Right cardiac atrium (tissue), 5 donors: ENCODE results near the gene MAMLD1. TPM values are rescaled to one million over a fixed set of nuclear protein-coding genes. Genes with fewer than 3 reads are reported as not detected.

ENCODE experiments used
- ATAC-seq, 2 donors: fragments of 200-7000 bp; cut with Tn5 transposase; one replicate each; pipeline versions ENCODE4 v1.8.0 to v1.9.1; 2020; ENCODE audit warnings: moderate library complexity in 2 of 2, mild to moderate bottlenecking in 1 of 2
- DNase-seq, 3 donors: peaks; one replicate each; pipeline ENCODE4 v3.0.0-alpha.2; 2020
- H3K27ac ChIP-seq: one replicate; pipeline ENCODE4 v1.5.1; 2013; ENCODE audit warnings: mild to moderate bottlenecking, low read length, control low read depth, moderate library complexity
- H3K27me3 ChIP-seq: one replicate; pipeline ENCODE4 v1.6.1; 2013; ENCODE audit not compliant: control insufficient read depth, insufficient read depth
- H3K4me1 ChIP-seq: one replicate; pipeline ENCODE4 v1.6.1; 2013; ENCODE audit warnings: low read length; ENCODE audit not compliant: control insufficient read depth, insufficient read depth
- H3K4me3 ChIP-seq: one replicate; pipeline ENCODE4 v1.5.1; 2013; ENCODE audit warnings: low read length, control low read depth
- H3K9me3 ChIP-seq: one replicate; pipeline ENCODE4 v1.6.1; 2013; ENCODE audit warnings: low read length; ENCODE audit not compliant: control insufficient read depth
- WGBS: extraction: QIAGEN DNeasy Blood & Tissue Kit; methylation state at CpG from one replicate; pipeline ENCODE4 v1.1.7; 2013; 5-methylcytosine and 5-hydroxymethylcytosine counted together
- intact Hi-C, 4 donors: fragments of 100-400 bp; cut with DNase I; formaldehyde crosslinking; loops; one replicate each; pipeline versions ENCODE4 v1.11.0 to v1.14.0; 2022 to 2023
- polyA plus RNA-seq: library from polyadenylated mRNA; stranded (reverse); fragments of 200-250 nt; gene quantifications from one replicate; pipeline ENCODE4 v1.2.3, GENCODE V29; 2013
- total RNA-seq, 4 donors: library from RNA; stranded (reverse); fragmentation: NEBNext Ultra II Directional; extraction: Animal tissue kit (Norgen Biotek cat#: 25700); gene quantifications; one replicate each; pipeline ENCODE4 v1.2.1, GENCODE V29; 2021
- donor health status: healthy with polysubstance abuse.
- donor health status: DM: no; HTN: yes; CAD: no.
- donor health status: DM: no; HTN: no; CAD: no.
- donor health status: DM: no; HTN: yes; CAD: no; lungs with severe emphysema.
- donor health status: DM: yes; HTN: yes; CAD: no.

Gene MAMLD1
- total and polyA plus RNA-seq, 5 donors, result 1.3 to 3.1 (median 2.6) TPM

DNA sequence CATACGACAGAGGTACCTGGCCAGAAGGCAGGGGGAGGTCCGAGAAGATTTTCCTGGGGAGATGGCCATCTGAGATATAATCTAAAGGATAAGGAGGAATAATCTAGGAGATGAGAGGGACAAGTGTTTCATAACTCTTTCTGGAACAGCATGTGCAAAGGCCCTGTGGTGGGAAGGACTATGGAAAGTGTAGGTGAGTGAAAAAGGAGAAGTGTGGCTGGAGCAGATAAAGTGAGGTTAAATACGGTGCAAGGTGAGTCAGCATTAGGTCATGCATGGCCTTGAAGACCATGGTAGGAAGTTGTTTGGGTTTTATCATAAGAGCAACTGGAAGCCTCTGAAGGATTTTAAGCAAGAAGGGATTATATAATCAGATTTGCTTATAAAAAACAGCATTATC is 170.7 kb downstream of the MAMLD1 start:
- H3K4me1 ChIP-seq, result no peaks in the 10 kb centered on the region
- intact Hi-C loops, result no loop called here
- H3K9me3 ChIP-seq, result no peaks in the 10 kb centered on the region
- WGBS, result 79% methylated on average over 3 of the region's 3 CpGs
- H3K27me3 ChIP-seq, result no peaks in the 10 kb centered on the region
- DNase-seq, result no peak
- no peak for ATAC-seq
- no peak overlapping the region for H3K4me3 ChIP-seq
- H3K27ac ChIP-seq, result no peak overlapping the region

DNA sequence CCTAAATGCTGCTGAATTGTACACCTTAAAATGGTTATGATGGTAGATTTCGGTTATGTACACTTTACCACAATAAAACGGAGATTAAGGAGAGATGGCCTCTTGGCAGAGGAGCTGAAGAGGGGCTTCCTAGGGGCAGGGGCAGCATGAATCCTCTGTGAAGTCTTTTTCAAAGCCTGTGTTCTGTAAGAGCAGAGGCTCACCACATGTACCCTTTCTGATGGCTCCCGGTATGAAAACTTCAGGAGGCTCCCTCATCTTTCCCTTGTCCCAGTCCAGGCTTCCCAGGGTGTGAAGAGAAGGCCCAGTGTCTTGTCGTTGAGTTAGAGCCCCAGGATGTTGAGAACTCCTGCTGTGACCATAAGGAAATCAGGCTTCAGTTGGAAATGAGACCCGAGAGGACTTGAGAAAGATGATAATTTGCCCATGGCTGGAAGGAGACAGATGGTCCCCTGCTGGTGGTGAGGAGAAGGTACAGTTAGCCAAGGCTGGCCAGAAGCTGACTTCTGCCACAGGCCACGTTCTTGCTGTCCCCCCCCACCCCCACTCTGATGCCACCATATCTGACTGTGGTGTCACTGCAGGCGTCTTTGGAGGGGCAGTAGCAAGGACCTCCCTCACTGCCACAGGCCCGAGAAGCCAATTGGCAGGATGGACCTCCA is 173.5 kb downstream of the MAMLD1 start:
- intact Hi-C loops, result no loop called here
- Histone ChIP-seq H3K9me3 (no peaks in the 10 kb centered on the region), H3K27ac (no peak overlapping the region), H3K4me1 (no peaks in the 10 kb centered on the region), H3K4me3 (no peak overlapping the region), H3K27me3 (no peaks in the 10 kb centered on the region)
- ATAC-seq (no peak), DNase-seq (no peak)
- WGBS, result 74% methylated on average over 8 of the region's 8 CpGs

DNA sequence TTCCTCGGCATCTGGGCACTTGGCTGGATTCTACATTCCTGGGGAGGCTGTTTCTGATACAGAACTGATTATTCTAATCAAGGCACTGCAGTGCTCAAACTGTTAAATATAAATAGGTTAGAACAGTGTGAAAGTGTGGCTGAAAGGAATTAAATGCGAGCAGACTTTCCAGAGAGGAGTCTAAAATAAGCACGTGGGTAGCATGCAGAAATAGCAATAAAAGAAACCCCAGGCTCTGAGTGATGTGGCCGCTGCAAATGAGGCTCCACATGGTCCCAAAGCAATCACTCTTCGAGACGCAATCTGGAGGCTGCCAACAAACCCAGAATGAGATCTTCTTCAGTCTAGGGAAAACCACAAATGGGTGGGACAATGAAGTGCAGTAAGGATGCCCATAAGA is 174.7 kb downstream of the MAMLD1 start:
- Histone ChIP-seq H3K27ac (no peak overlapping the region), H3K4me3 (no peak overlapping the region), H3K4me1 (no peaks in the 10 kb centered on the region), H3K27me3 (no peaks in the 10 kb centered on the region), H3K9me3 (no peaks in the 10 kb centered on the region)
- 47% methylated on average over 6 of the region's 6 CpGs for WGBS
- intact Hi-C loops, result no loop called here
- DNase-seq (no peak), ATAC-seq (no peak)

DNA sequence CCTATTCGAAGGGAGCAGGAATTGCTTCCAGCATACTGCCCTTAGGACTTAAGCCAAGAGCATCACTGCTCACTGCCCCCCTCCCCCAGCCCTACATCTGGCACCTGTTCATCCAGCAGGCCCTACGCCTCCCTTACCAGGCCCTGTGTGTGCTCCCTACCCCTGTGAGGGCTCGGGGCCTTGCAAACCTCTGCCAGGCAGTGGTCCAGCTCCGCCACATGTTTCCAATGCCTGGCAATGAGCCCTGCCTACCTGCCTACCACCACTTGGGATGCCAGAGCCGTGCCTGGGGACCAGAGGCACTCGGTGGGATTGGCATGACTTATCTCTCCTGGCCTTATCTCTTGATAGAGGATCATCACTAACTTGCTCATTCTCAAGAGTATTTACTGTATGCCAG is 177.8 kb downstream of the MAMLD1 start:
- no peak for ATAC-seq
- Histone ChIP-seq H3K4me3 (no peak overlapping the region), H3K27me3 (no peaks in the 10 kb centered on the region), H3K27ac (no peak overlapping the region), H3K4me1 (no peaks in the 10 kb centered on the region), H3K9me3 (no peaks in the 10 kb centered on the region)
- no peak for DNase-seq
- intact Hi-C loops, result no loop called here
- 84% methylated on average over 6 of the region's 6 CpGs for WGBS

DNA sequence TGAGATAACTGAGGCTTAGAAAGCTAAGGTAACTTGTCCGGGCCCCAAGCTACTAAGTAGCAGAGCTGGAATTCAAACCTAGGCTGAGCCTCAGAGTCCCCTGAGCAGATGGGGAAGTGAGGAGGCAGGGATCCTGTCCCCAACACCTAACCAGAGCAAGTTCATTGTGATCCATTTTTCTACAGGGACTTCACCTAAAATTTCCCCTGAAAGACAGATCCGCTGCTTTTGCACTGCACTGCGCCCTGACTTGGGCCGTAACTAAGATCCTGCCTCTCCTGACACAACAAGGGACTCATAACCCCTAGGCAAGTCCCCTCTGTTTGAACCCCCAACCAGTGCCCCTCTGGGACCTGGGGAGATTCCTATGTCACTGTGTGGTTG is 179.7 kb downstream of the MAMLD1 start:
- Histone ChIP-seq H3K27me3 (no peaks in the 10 kb centered on the region), H3K4me1 (peaks cover 2% of the 10 kb centered on the region), H3K9me3 (no peaks in the 10 kb centered on the region), H3K4me3 (no peak overlapping the region), H3K27ac (no peak overlapping the region)
- intact Hi-C loops, result no loop called here
- no peak for ATAC-seq
- no peak for DNase-seq
- WGBS, result over 99% methylated on average over 4 of the region's 4 CpGs

DNA sequence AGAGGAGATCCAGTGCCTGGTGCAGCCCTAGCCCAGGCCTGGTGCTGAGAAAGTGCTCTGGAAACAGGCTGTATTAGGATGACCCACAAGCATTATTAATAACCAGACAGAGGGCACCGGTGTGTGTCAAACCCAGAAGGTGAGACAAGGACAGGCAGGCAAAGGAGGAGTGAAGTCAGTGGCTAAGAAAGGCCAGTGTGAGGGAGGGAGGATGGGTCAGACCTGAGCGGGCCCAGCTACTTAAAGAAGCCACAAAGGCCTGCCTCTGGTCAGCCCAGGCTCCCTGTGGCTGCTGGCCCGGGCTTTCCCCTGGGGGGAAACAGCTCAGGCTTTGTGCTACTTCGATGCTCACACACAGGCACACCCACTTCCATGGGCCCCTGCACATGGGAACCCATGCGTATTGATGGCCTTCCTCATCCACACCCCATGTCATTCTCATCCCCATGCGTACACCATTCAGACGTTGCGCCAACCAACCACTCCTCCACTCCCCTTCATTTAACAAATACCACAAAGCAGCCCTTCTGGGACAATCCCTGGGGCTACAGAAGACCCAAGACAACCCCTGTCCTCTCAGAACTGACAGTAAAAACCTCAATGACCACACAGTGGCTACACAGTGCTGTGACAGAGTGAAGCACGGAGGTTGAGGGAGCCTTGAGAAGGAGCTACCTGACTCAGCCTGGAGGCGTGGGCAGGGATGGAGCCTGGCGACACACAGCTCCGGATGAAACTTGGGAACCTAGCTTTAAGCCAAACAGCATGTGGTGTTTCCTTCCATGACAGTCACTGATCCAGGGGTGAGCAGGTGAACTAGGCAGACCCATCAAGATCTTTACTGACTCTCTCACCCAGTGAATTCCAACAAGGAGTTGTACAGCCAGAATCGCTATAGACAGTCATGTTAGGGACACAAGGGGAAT is 180.4 kb downstream of the MAMLD1 start:
- H3K27ac ChIP-seq, result no peak overlapping the region
- H3K27me3 ChIP-seq, result no peaks in the 10 kb centered on the region
- intact Hi-C loops, result no loop called here
- H3K9me3 ChIP-seq, result no peaks in the 10 kb centered on the region
- ATAC-seq (no peak), DNase-seq (peak in 2 of 3 donors; percentile 37 to 61)
- 69% methylated on average over 13 of the region's 13 CpGs for WGBS
- no peak overlapping the region for H3K4me3 ChIP-seq
- peaks cover 2% of the 10 kb centered on the region for H3K4me1 ChIP-seq

DNA sequence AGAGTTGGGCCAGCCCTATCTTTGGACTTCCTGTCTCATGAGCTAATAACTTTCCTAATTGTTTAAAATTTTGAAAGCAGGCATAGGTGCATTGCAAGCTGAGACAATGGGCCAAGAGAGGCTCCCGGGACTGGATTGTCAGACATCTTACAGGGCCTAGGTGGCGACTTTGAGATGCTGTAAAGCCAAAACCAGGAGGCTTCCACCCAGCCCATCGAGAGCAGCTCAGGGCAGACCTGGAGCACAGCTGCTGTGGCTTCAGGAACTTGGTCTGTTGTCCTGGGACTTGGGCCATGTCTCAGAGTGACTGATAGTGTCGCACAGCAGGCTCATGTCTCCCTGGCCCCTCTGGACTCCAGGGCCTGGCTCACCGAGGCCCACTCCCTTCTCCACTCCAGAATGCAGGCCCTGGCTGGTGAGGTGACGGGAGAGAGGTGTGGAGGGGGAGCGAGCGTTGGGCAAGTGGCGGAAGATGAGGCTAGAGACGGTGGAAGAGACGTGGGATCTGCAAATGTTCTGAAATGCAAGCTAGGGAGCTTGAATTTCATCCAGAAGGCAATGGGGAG is 181.2 kb downstream of the MAMLD1 start:
- H3K4me1 ChIP-seq, result peaks cover 2% of the 10 kb centered on the region
- no peaks in the 10 kb centered on the region for H3K9me3 ChIP-seq
- no peaks in the 10 kb centered on the region for H3K27me3 ChIP-seq
- intact Hi-C loops, result no loop called here
- ATAC-seq (no peak), DNase-seq (peak in 1 of 3 donors; percentile 46)
- no peak overlapping the region for H3K27ac ChIP-seq
- no peak overlapping the region for H3K4me3 ChIP-seq
- 66% methylated on average over 11 of the region's 11 CpGs for WGBS

DNA sequence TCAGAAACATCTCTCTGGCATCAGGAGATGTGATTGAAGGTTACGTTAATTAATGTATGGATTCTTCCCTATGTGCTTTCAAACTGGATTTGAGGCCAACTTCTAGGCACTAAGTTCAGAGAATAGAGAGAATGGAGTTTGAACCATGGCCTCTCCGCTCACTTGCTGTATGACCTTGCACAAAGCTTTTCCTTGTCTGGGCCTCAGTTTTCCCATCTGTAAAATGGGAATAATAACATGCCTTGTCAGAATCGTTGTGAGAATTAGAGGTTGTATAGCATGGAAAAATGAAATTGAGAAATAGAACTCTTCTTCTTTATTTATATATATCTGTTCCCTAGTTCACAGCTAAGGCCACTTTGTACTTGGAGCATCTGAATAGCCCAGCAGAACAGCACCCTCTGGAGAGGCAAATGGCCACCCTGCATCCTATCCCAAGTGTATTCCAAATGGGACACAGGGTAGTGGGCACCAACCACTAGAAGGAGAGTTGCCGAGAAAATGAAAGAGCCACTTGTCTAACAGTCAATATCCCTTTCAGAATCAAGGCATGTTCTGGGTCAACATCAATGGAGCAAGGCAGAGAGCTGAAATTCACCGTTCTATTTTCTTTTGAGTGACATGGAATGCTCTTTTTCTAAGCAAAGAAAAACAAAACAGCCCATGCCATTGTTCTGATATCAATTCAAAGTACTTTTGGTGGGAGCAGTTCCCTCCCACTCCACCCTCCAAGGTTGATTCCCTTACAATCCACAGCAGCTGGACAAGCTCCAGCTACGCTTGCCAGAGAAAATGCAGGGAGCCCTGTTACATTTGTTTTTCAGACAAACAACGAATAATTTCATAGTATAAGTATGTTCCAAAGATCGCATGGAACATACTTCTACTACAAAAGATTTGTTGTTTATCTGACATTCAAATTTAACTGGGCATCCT is 182.0 kb downstream of the MAMLD1 start:
- Histone ChIP-seq H3K9me3 (no peaks in the 10 kb centered on the region), H3K27me3 (no peaks in the 10 kb centered on the region), H3K4me3 (no peak overlapping the region), H3K27ac (no peak overlapping the region), H3K4me1 (peaks cover 2% of the 10 kb centered on the region)
- intact Hi-C loops, result no loop called here
- ATAC-seq (peak in 1 of 2 donors; percentile 20), DNase-seq (peak in 2 of 3 donors; percentile 38 to 75)
- 67% methylated on average over 8 of the region's 8 CpGs for WGBS

DNA sequence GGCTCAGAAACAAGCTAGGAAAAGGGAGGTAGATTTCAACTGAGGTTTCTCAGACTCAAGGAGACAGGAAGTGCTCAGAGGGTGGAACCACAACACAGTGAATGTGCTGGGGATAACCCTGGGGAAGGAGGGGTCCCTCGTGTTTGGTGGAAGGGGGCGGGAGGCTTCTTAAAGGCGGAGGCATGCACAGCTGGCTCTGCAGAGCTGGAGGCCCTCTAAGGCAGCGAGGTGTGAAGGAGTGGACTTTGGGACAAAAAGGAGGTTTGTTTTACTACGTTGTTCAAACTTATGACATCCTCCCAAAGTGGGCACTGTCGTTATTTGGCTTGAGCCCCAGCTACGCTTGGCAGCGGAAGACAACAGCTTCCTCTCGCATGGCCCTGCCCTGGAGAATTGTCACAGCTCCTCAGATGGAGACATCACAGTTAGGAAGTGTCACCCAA is 183.6 kb downstream of the MAMLD1 start:
- intact Hi-C loops, result no loop called here
- peak; percentile 49 to 72 for ATAC-seq
- peak; percentile 51 to 69 (median 65) for DNase-seq
- peak overlapping the region; percentile 53 for H3K27ac ChIP-seq
- H3K4me3 ChIP-seq, result no peak overlapping the region
- WGBS, result 38% methylated on average over 9 of the region's 9 CpGs
- H3K9me3 ChIP-seq, result no peaks in the 10 kb centered on the region
- H3K4me1 ChIP-seq, result peaks cover 2% of the 10 kb centered on the region
- no peaks in the 10 kb centered on the region for H3K27me3 ChIP-seq

DNA sequence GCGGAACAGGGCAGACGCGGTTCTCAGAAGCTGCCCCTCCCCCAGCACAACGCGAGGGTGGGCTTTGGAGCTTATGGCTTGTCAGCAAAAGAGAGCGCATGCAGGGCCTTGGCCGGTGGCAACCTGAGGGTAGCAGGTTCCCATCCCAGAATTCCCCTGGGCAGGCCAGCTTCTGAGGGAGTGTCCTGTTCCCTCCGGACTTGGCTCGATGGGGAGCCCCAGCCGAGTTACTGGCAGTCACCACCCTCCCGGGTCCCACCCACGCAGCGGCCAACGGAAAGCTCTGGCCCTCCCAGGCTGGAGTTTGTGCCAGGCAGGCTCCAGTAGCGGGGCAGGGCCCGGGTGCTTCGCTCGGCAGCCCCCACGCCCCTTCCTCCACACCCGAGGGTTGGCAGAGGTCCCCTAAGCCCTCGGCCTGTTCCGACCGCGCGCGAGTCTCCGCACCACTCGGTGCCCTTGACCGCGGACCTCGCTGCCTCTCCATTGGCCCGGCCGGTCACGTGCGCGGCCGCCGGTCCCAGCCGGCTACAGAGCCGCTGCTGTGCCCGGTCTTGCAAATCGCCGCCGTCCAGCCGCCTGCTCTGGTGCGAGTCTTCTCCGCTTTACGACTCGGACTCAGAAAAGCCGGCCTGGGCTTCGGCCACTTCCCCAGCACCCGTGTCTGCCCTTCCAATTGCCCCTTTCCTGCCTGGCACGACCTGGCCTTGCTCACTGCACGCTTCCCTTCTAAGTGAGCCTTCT is 184.4 kb downstream of the MAMLD1 start:
- Histone ChIP-seq H3K27ac (peak overlapping the region; percentile 62), H3K9me3 (no peaks in the 10 kb centered on the region), H3K4me1 (peaks cover 2% of the 10 kb centered on the region), H3K4me3 (peak overlapping the region; percentile 1), H3K27me3 (no peaks in the 10 kb centered on the region)
- intact Hi-C loops, result no loop called here
- peak; percentile 91 to 94 for ATAC-seq
- 5% methylated on average over 54 of the region's 54 CpGs for WGBS
- DNase-seq, result peak; percentile 84 to 92 (median 90)
